PC-3 (cell line): ENCODE measurements around the gene HRH2.

Source experiments
- EZH2 ChIP-seq: fragments of 300-600 bp; sonication (generic); IDR thresholded peaks from one replicate; pipeline ENCODE4 v1.6.1; 2017; ENCODE audit warnings: antibody characterized with exemption, mild to moderate bottlenecking, low read length; ENCODE audit not compliant: unreplicated experiment
- EZH2phosphoT487 ChIP-seq: fragments of 300-600 bp; sonication (generic); IDR thresholded peaks from 2 replicates; pipeline ENCODE4 v1.6.1; 2018; ENCODE audit warnings: mild to moderate bottlenecking, antibody characterized with exemption, low read length, borderline replicate concordance
- TF ChIP-seq, protein P1 (sequence below): fragments of 300-600 bp; sonication (generic); conservative IDR thresholded peaks from 2 replicates; pipeline ENCODE4 v1.5.1; 2017; ENCODE audit warnings: antibody characterized with exemption, low read depth, mild to moderate bottlenecking, low read length

DNA sequence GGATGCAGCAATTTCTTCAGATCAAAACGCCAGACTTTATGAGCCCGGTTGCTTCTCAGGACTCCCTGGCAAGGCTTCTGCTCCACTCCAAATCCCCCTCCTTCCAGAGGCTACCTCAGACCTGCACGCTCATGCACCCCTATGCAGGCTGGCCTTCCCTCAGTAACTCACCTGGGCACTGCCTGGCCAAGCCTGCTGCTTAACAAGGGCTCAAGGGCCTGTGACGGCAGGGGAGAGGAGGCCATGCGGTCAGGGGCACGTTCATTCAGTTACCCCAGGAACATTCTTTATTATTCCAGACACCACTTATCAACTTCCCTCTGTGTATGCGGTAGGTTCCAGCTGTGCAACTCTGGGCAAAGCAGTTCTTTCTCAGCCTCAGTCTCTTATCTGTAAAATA is 79.6 kb downstream of the HRH2 start:
- TF ChIP-seq, protein P1, sequence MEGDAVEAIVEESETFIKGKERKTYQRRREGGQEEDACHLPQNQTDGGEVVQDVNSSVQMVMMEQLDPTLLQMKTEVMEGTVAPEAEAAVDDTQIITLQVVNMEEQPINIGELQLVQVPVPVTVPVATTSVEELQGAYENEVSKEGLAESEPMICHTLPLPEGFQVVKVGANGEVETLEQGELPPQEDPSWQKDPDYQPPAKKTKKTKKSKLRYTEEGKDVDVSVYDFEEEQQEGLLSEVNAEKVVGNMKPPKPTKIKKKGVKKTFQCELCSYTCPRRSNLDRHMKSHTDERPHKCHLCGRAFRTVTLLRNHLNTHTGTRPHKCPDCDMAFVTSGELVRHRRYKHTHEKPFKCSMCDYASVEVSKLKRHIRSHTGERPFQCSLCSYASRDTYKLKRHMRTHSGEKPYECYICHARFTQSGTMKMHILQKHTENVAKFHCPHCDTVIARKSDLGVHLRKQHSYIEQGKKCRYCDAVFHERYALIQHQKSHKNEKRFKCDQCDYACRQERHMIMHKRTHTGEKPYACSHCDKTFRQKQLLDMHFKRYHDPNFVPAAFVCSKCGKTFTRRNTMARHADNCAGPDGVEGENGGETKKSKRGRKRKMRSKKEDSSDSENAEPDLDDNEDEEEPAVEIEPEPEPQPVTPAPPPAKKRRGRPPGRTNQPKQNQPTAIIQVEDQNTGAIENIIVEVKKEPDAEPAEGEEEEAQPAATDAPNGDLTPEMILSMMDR, result no peak
- TF ChIP-seq EZH2 (no peak), EZH2phosphoT487 (no peak)
